Measurements from ENCODE around the gene XRCC3. TPM values are rescaled to one million over a fixed set of nuclear protein-coding genes. Genes with fewer than 3 reads are reported as not detected.

Gene XRCC3
- total and polyA plus RNA-seq, 2 experiments from 2014 or later = 20.4 to 72.9 TPM

- Histone ChIP-seq H3K79me2 (replicated peaks; ENCODE audit: insufficient read depth) (no peaks in the 10 kb centered on the region), H3K27me3 (ENCODE audit: insufficient read depth) (no peaks in the 10 kb centered on the region), H3K9me2 (ENCODE audit: insufficient read depth) (no peaks in the 10 kb centered on the region), H3K4me1 (ENCODE audit: insufficient read depth) (no peaks in the 10 kb centered on the region), H3K4me3 (no peak overlapping the region), H3K4me2 (no peak overlapping the region), H4K20me1 (replicated peaks; ENCODE audit: insufficient read depth) (peaks cover 8% of the 10 kb centered on the region), H2AFZ (no peak overlapping the region), H3F3A (replicated peaks; ENCODE audit: low read depth) (peaks cover 5% of the 10 kb centered on the region; the same call in 1 of the 2 replicates), H3K36me3 (ENCODE audit: insufficient read depth) (peaks cover 5% of the 10 kb centered on the region; the same call in 1 of the 2 replicates), H3K27ac (ENCODE audit: low read depth) (peak overlapping the region; percentile 50; the same call in 1 of the 2 replicates)
- Mint-ChIP-seq H3K4me3 (no peak overlapping the region), H3K27ac (peak overlapping the region; percentile 18; the same call in 1 of the 2 replicates), H3K9me3 (no peaks in the 10 kb centered on the region), H3K4me1 (peaks cover 13% of the 10 kb centered on the region), H3K27me3 (ENCODE audit: insufficient read depth, low read depth, poor library complexity) (peaks cover 26% of the 10 kb centered on the region), H3K36me3 (ENCODE audit: low read depth) (peaks cover 54% of the 10 kb centered on the region)
- ATAC-seq = no peak
- TF ChIP-seq EZH2 (IDR thresholded peaks at IDR 0.05; ENCODE audit: low read depth, unreplicated experiment) = no peak
- no peak for TF ChIP-seq NANOG (IDR thresholded peaks at IDR 0.05; ENCODE audit: borderline replicate concordance)
- TF ChIP-seq CREB1 (CRISPR knock-in tag; IDR thresholded peaks at IDR 0.05; ENCODE audit: low read depth) = no peak
- TF ChIP-seq ZNF462 (CRISPR knock-in tag; IDR thresholded peaks at IDR 0.05) = no peak
- no peak for TF ChIP-seq POLR2AphosphoS5 (IDR thresholded peaks at IDR 0.05; ENCODE audit: low read depth)
- no peak for TF ChIP-seq JUNB (IDR thresholded peaks at IDR 0.05; ENCODE audit: unreplicated experiment)
- no peak for TF ChIP-seq REST (IDR thresholded peaks at IDR 0.05; ENCODE audit: unreplicated experiment)
- no peak for TF ChIP-seq STAT1 (IDR thresholded peaks at IDR 0.05; ENCODE audit: unreplicated experiment)
- TF ChIP-seq ZNF331 (CRISPR knock-in tag; IDR thresholded peaks at IDR 0.05; ENCODE audit: low read depth) = no peak
- DNase-seq (ENCODE audit: low spot score) = no peak
Observed at GRCh38 chr14:103704708-103705107, 10.5 kb downstream of the XRCC3 start.

All from GM23338 (cell line).